H1 (cell line): ENCODE measurements around the gene HACD3. TPM values are rescaled to one million over a fixed set of nuclear protein-coding genes. Genes with fewer than 3 reads are reported as not detected.
A peak's percentile ranks its signal among the peaks of the same experiment; 100 is the strongest.

ENCODE experiments used
- BCL11A ChIP-seq, 2 experiments: IDR thresholded peaks; one replicate each; pipeline ENCODE4 v1.6.1; 2011; ENCODE audit warnings: low read depth in 2 of 2, low read length in 2 of 2, mild to moderate bottlenecking in 2 of 2
- CEBPB ChIP-seq: IDR thresholded peaks from 2 replicates; pipeline ENCODE4 v1.6.1; 2012; ENCODE audit warnings: low read depth, low read length
- CHD7 ChIP-seq: fragments of 300-600 bp; sonication (generic); IDR thresholded peaks from 2 replicates; pipeline ENCODE4 v1.7.1; 2012; ENCODE audit warnings: low read length, moderate library complexity, mild to moderate bottlenecking, inconsistent platforms; ENCODE audit not compliant: insufficient replicate concordance
- JUND ChIP-seq: IDR thresholded peaks from 2 replicates; pipeline ENCODE4 v1.6.1; 2011; ENCODE audit warnings: mild to moderate bottlenecking, improper control_type of control experiment, low read length
- RFX5 ChIP-seq: IDR thresholded peaks from 2 replicates; pipeline ENCODE4 v1.6.1; 2011; ENCODE audit warnings: low read depth, low read length, improper control_type of control experiment, borderline replicate concordance
- TAF7 ChIP-seq: optimal IDR thresholded peaks from 2 replicates; pipeline ENCODE3; 2011; ENCODE audit warnings: low read depth, mild to moderate bottlenecking, inconsistent platforms, low read length, moderate library complexity, borderline replicate concordance
- TEAD4 ChIP-seq: IDR thresholded peaks from 2 replicates; pipeline ENCODE4 v1.6.1; 2012; ENCODE audit warnings: low read depth, low read length, inconsistent platforms, mixed read lengths
- USF2 ChIP-seq: IDR thresholded peaks from 2 replicates; pipeline ENCODE4 v1.6.1; 2011; ENCODE audit warnings: low read length, improper control_type of control experiment
- polyA plus RNA-seq, 7 experiments: library from polyadenylated mRNA; depleted of rRNA in 3 of 7; stranded (reverse) in 5 of 7; unstranded in 2 of 7; fragments of >200 nt in 5 of 7; fragments of 200-250 nt in 2 of 7; gene quantifications; 1 replicate in 5 of 7; 2 replicates in 1 of 7; 4 replicates in 1 of 7; pipeline versions ENCODE4 v1.2.1 to v1.2.3, GENCODE V29; 2011 to 2013; ENCODE audit warnings: missing spikeins in 2 of 7, mixed read lengths in 2 of 7
- total RNA-seq: library from RNA; stranded (reverse); fragmentation: NEBNext Ultra II Directional; extraction: Animal tissue kit (Norgen Biotek cat#: 25700); gene quantifications from 2 replicates; pipeline ENCODE4 v1.2.1, GENCODE V29; 2021

The HACD3 gene
- total and polyA plus RNA-seq, 2 of the 8 experiments (the other 6 are each of a cell fraction or from before 2014, with no cell fraction given), result 78.8 to 120 TPM

- TF ChIP-seq CHD7 (no peak), CEBPB (no peak), RFX5 (no peak), BCL11A (IDR thresholded peaks at IDR 0.05; ENCODE audit: low read depth in 2 of 2, low read length in 2 of 2) (no peak), TEAD4 (no peak), USF2 (no peak), JUND (peak; percentile 39; the same call in 1 of the 2 replicates), TAF7 (peak; percentile 92)
Measured at GRCh38 chr15:65516997-65517865, 13.0 kb upstream of the HACD3 start, which contains the start of gene DPP8 (continued).
